GM21423 (cell line): ENCODE results near the gene CGGBP1.

ENCODE experiments used
- ATAC-seq: cut with Tn5 transposase; IDR thresholded peaks from one replicate; pipeline ENCODE4 v1.9.1; 2021; ENCODE audit warnings: mild to moderate bottlenecking, moderate library complexity; ENCODE audit not compliant: unreplicated experiment

CGGBP1 gene

GRCh38 chr3:88058581-88059379 is at the start of gene CGGBP1, which contains the start of gene ZNF654:
Gene CGGBP1 (minus strand): TSS chr3:88059005. CDS start chr3:88055976, 3,029 bp downstream.
Gene ZNF654 (plus strand): TSS chr3:88059255. CDS start chr3:88059320, 65 bp downstream.
- peak; percentile 93 for ATAC-seq

DNA sequence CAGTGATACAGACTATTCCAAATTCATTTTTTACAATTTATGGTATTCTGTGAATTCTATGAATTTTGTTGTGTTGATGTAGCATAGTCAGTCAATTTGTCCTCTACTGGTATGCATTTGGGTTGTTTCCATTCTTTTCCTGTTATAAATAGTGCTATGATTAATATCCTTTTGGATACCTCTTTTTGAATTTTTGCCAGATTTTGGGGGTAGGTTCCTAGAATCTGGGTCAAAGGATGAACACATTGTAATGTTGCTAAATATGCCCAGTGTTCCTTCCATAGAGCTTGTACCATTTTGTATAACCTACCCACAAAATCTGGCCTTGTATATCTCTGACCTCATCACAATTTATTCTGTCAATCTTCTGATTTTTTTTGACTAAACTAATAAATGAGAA is 46.5 kb upstream of the CGGBP1 start:
- ATAC-seq: no peak

GRCh38 chr3:88101142-88101541 is 42.3 kb upstream of the CGGBP1 start:
- no peak for ATAC-seq

DNA sequence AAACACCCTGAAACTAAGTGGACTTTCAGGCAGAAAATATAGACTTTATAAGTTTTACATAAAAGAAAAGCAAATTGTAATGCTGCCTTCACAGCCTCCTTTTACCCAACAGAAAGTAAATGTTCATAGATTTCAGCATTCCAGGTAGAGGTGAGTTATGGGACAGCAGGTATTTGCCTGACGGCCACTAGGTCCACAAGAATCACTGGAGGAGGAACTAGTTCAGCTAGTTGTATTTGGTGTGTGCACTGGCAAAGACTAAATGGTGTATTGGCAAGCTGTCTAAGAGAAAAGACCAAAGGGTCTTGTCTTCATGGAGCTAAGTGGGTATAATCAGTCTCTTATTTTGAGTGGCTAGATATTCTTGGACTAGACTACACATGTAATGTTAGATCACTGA is 34.5 kb upstream of the CGGBP1 start:
- ATAC-seq: no peak

DNA sequence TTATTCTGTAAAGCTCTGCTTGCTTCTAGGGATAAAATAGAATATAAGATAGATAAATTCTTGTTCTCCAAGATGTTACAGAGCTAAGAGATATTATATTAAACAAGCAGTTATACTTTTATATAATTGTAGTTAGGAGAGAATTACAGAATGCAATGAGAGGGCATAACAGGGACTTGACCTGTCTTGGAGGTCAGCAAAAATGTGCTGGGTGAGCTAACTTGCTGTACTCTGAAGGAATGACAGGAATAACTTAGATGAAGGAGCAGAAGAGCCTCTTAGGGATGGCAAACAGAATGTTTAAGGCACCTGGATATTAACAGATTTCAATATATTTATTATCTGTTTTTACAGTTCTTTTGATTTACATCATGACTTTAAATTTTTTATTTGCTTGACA is 33.5 kb upstream of the CGGBP1 start:
- no peak for ATAC-seq

GRCh38 chr3:88090681-88091080 is 31.9 kb upstream of the CGGBP1 start:
- no peak for ATAC-seq

DNA sequence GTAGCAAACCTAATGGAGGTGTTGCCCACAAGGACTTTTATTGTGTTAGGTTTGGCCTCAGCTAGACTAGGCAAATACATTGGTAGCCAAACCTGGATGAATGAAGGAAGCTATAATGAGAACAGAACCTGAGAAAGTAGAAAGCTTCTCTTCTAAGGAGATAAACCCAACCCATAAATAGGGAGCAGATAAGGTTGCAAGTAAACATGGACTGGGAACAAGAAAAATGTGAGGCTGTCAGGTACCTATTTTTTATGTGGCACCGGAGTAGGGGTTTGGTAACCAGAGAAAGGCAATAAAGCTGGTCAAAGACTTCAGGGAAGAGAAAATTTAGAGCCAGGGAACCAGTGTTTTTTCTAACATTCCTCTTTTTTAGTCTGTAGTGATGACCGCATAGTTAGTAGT is 25.3 kb upstream of the CGGBP1 start:
- ATAC-seq: no peak

- no peak for ATAC-seq
These were observed 24.0 kb upstream of the CGGBP1 start for GRCh38 chr3:88082854-88083253.

GRCh38 chr3:88078932-88079331 is 20.1 kb upstream of the CGGBP1 start:
- no peak for ATAC-seq

DNA sequence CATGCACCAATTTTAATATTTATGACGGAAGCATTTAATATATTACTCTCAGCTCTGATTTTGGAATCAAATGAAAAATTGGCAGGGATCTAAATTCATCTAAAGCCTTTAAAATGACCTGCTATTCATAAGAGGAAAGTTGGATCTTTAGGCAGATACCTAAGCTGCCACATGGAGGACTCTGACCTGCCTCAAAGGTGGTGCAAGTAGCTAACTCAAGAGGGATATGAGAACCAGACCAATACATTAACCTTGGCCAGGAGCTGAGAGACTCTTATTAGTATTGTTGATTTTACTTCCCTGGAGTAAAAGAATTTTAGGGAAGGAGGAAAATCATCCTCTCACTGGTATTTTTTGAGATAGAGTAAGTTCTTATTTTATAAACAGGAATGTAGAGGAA is 17.9 kb upstream of the CGGBP1 start:
- no peak for ATAC-seq

GRCh38 chr3:88075497-88075896 is 16.7 kb upstream of the CGGBP1 start:
- ATAC-seq: no peak

GRCh38 chr3:88075072-88075471 is 16.3 kb upstream of the CGGBP1 start:
- ATAC-seq: no peak

- ATAC-seq: no peak
These were observed 2.9 kb upstream of the CGGBP1 start for GRCh38 chr3:88061746-88062145.

DNA sequence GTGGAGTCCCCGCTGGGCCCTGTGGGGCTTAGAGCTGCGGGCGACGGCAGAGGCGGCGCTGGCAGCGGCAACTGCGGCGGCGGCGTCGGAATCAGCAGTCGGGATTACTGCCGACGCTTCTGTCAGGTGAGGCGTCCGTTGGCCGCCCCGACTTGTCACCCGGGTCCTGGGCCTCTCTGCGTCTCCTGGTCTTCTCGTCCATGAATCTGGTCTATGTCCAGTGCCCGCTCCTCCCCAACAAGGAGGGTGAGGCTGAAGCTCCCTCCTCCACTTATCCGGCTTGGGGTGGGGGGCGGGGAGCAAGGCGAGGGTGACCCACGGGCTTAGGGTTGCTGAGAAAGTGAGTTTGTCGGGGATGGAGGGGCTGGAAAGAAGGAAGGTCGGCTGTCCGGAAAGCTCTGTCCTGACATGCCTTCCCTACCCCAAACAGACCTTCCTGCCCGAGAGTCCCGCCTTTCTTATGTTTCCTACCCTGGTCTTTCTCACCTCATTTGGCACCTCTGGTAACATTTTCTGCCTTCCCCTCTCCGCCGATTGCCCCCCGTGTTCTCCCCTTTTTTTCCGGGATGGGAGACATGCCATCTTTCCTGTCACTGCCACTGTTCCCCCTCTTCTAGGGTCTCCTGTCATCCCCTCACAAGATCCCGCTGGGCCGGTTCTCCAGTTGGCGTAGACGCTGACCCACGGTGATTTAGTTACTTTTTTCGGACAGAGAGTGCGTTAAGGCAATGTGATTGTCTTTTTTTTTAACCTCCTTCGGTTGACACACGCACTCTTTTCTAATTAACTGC is 770 bp upstream of the CGGBP1 start:
- ATAC-seq: peak; percentile 7

GRCh38 chr3:88058306-88058580 is 562 bp downstream of the CGGBP1 start:
- no peak for ATAC-seq

DNA sequence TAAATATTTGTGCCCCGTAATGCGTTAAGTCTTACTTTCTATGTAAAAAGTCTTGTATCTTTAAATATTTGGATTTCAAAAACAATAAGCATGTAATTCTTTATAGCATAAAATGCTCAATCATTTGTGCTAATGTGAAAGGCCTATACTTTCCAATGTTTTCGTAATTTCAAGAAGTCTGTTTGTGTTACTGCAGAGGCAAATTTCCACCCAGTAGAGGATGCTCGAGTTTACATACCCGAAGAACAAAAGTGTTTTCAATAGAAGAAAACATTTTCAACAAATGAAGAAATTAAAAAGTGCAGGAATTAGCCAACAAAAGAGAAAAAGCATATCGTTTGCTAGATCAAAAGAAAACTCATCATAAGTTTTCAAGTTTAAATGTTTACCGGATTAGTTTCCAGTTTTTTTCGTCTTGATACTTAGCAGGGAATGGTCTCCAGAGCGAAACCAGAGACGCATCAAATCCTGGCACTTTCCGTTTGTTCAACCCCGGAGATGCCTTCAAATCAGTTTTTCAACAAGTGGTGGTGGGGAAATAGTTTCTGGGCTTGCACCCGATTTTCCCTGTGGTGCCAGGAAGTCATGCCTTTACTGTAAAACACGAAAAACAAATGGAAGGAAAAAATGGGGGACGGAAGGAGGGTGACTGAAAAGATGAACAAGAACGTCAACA is 1.0 kb downstream of the CGGBP1 start:
- ATAC-seq: no peak

GRCh38 chr3:88046766-88047165 is 12.0 kb downstream of the CGGBP1 start:
- no peak for ATAC-seq

DNA sequence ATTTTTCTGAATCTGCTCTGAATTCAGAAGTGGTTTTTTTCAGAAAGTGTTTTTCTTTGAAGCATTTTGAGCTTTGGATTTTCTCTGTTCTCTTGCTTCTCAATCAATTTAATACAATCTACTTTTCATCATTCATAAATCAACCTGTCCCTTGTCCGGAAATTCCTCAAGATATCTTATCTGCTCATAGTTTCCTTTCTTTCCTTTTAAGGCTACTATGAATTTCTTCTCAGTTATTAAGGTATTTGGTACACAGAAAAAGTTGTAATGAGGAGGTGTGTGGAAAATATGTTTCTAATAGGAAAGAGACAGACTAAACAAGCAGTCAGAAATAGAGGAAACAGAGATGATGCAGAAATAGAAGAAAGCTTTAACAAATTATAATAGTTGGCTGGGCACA is 14.4 kb downstream of the CGGBP1 start:
- no peak for ATAC-seq

GRCh38 chr3:88041005-88041404 is 17.8 kb downstream of the CGGBP1 start:
- no peak for ATAC-seq

DNA sequence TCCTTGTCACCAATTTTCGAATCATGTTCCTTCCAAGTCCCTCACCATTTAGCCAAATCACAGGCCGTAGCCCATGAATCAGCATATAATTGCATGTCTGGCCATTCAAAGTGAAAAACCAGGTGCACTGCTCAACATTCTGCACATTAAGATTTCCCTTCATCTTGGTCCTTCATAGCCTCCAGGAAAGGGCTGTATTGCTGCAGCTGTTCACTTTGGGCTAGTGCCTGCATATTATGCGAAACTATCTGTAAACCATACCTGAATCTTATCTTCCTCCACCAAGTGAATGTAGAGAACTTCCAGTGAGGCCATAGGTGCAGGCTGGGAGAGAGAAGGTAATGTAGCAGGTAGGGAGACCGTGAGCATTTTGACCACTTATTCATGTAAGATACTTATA is 18.3 kb downstream of the CGGBP1 start:
- ATAC-seq: no peak

DNA sequence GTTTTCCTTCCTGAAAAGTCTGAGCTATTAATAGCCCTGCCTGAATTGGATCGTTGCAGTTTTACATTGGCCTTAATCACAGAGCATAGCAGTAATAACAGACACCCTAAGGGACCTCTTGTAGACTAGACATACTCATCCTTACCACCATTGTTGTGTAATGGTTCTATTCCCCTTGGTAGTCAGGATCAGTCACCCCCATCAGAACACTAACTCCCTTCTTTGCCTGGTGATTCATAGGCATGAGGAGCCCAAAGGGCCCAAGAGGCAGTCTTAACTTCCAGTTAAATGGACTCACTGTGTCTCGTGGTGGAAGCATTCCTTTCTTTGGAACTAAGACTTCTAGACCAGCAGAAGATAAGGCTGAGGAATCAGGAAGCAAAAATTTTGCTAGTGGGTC is 20.2 kb downstream of the CGGBP1 start:
- ATAC-seq: no peak

GRCh38 chr3:88036221-88036620 is 22.6 kb downstream of the CGGBP1 start:
- ATAC-seq: no peak
